K562 (cell line): ENCODE data around the gene USP11. TPM values are rescaled to one million over a fixed set of nuclear protein-coding genes. Genes with fewer than 3 reads are reported as not detected.

Experiments
- BDP1 ChIP-seq: IDR thresholded peaks from 3 replicates; pipeline ENCODE4 v1.6.1; 2011; ENCODE audit not compliant: insufficient read length, insufficient read depth
- BHLHE40 ChIP-seq: IDR thresholded peaks from 2 replicates; pipeline ENCODE4 v1.6.1; 2011; ENCODE audit warnings: low read length, improper control_type of control experiment
- CBX2 ChIP-seq: fragments of 200-600 bp; sonication (generic); IDR thresholded peaks from one replicate; pipeline ENCODE4 v1.6.1; 2012; ENCODE audit warnings: mild to moderate bottlenecking, low read length, inconsistent platforms; ENCODE audit not compliant: insufficient read depth, poor library complexity, severe bottlenecking
- DLX4 ChIP-seq: fragments of 250-450 bp; sonication (Bioruptor Pico); IDR thresholded peaks from 2 replicates; pipeline ENCODE4 v1.6.1; 2021; ENCODE audit warnings: mild to moderate bottlenecking
- E2F6 ChIP-seq, 2 experiments: IDR thresholded peaks; 2 replicates each; pipeline ENCODE4 v1.6.1; 2011; ENCODE audit warnings: borderline replicate concordance in 1 of 2, control low read depth in 1 of 2, low read depth in 1 of 2, low read length in 1 of 2, mild to moderate bottlenecking in 1 of 2, mixed read lengths in 1 of 2, moderate library complexity in 1 of 2; ENCODE audit not compliant: insufficient read depth in 1 of 2, insufficient read length in 1 of 2, poor library complexity in 1 of 2, severe bottlenecking in 1 of 2; ENCODE audit errors: extremely low read depth in 1 of 2
- ETS1 ChIP-seq: conservative IDR thresholded peaks from 2 replicates; pipeline ENCODE4 v1.6.1; 2011; ENCODE audit warnings: low read depth, mild to moderate bottlenecking, low read length; ENCODE audit not compliant: control insufficient read depth
- HCFC1 ChIP-seq: IDR thresholded peaks from 2 replicates; pipeline ENCODE4 v1.6.1; 2012; ENCODE audit warnings: low read depth, low read length, improper control_type of control experiment
- MTF1 ChIP-seq: fragments of 250-450 bp; sonication (Bioruptor Pico); IDR thresholded peaks from 2 replicates; pipeline ENCODE4 v1.9.0; 2021; ENCODE audit warnings: moderate library complexity, mild to moderate bottlenecking, inconsistent platforms, borderline replicate concordance
- NR0B1 ChIP-seq: fragments of 450-650 bp; IDR thresholded peaks from one replicate; pipeline ENCODE4 v1.6.1; 2018; ENCODE audit warnings: mild to moderate bottlenecking, moderate library complexity; ENCODE audit not compliant: partially characterized antibody
- RBBP5 ChIP-seq: fragments of 200-600 bp; sonication (generic); IDR thresholded peaks from 2 replicates; pipeline ENCODE4 v1.6.1; 2012; ENCODE audit warnings: borderline replicate concordance, mild to moderate bottlenecking, low read length, control low read depth, inconsistent platforms; ENCODE audit not compliant: insufficient read depth, poor library complexity, severe bottlenecking
- RNF2 ChIP-seq: sonication (generic); IDR thresholded peaks from 2 replicates; pipeline ENCODE4 v1.6.1; 2016
- SPI1 ChIP-seq: IDR thresholded peaks from 2 replicates; pipeline ENCODE4 v1.6.1; 2011; ENCODE audit warnings: low read depth, low read length, control low read depth, borderline replicate concordance
- SREBF2 ChIP-seq: sonication (generic); formaldehyde crosslinking; IDR thresholded peaks from 2 replicates; pipeline ENCODE4 v1.4.0; 2020; ENCODE audit warnings: mild to moderate bottlenecking, missing genetic modification reagents
- TSHZ1 ChIP-seq: fragments of 250-450 bp; sonication (Bioruptor Pico); IDR thresholded peaks from 2 replicates; pipeline ENCODE4 v1.4.0; 2020; ENCODE audit warnings: mild to moderate bottlenecking, moderate library complexity
- USF2 ChIP-seq: sonication (generic); formaldehyde crosslinking; IDR thresholded peaks from 2 replicates; pipeline ENCODE4 v1.5.0; 2020; ENCODE audit warnings: missing genetic modification reagents
- ZNF232 ChIP-seq: sonication (generic); formaldehyde crosslinking; IDR thresholded peaks from 2 replicates; pipeline ENCODE4 v1.8.0; 2022; ENCODE audit warnings: mild to moderate bottlenecking, missing genetic modification reagents
- ZNF408 ChIP-seq: fragments of 250-450 bp; sonication (Bioruptor Pico); IDR thresholded peaks from 2 replicates; pipeline ENCODE4 v1.4.0; 2020; ENCODE audit warnings: low read depth, mild to moderate bottlenecking, moderate library complexity
- polyA plus RNA-seq, 8 experiments: library from polyadenylated mRNA; depleted of rRNA in 4 of 8; stranded (reverse) in 5 of 8; unstranded in 3 of 8; fragments of >200 nt; fragmentation: Nextera tagmentation in 2 of 8; fragmentation: Illumina TruSeq in 1 of 8; extraction: Ambion mirVana in 2 of 8; extraction: Trizol in 1 of 8; gene quantifications; 2 replicates each; pipeline versions ENCODE4 v1.2.1 to v1.2.3, GENCODE V29; 2011 to 2014; ENCODE audit warnings: inconsistent platforms in 1 of 8, missing spikeins in 1 of 8
- total RNA-seq, 7 experiments: library from RNA; depleted of rRNA in 6 of 7; stranded (reverse); fragments of >200 nt in 6 of 7; fragmentation: Illumina TruSeq in 2 of 7; extraction: Trizol in 2 of 7; gene quantifications; 2 replicates each; pipeline versions ENCODE4 v1.2.1 to v1.2.3, GENCODE V29; 2011 to 2021; ENCODE audit warnings: low replicate concordance in 1 of 7

USP11 gene
- total and polyA plus RNA-seq, 9 of the 15 experiments (the other 6 are each of a cell fraction or from before 2014, with no cell fraction given) = 2.5 to 29.0 (median 11.7) TPM

- peak; percentile 39 to 51 for TF ChIP-seq E2F6 (IDR thresholded peaks at IDR 0.05; ENCODE audit: borderline replicate concordance in 1 of 2, extremely low read depth in 1 of 2, insufficient read depth in 1 of 2, insufficient read length in 1 of 2, low read depth in 1 of 2, low read length in 1 of 2, poor library complexity in 1 of 2, severe bottlenecking in 1 of 2)
- no peak for TF ChIP-seq MTF1 (CRISPR knock-in tag)
- no peak for TF ChIP-seq DLX4
- TF ChIP-seq RBBP5 = no peak
- no peak for TF ChIP-seq TSHZ1
- no peak for TF ChIP-seq BDP1
- no peak for TF ChIP-seq NR0B1
- no peak for TF ChIP-seq CBX2
- no peak for TF ChIP-seq USF2 (CRISPR knock-in tag)
- TF ChIP-seq HCFC1 = peak; percentile 89
- TF ChIP-seq BHLHE40 = peak; percentile 88
- TF ChIP-seq SREBF2 = no peak
- TF ChIP-seq ZNF232 = no peak
- TF ChIP-seq ZNF408 = no peak
- peak; percentile 62; the same call in 1 of the 2 replicates for TF ChIP-seq ETS1
- TF ChIP-seq RNF2 = peak; percentile 39; the same call in 1 of the 2 replicates
- no peak for TF ChIP-seq SPI1
Measured at GRCh38 chrX:47190445-47191269, 42.2 kb upstream of the USP11 start (continued).
